Stimulated activated CD8-positive, alpha-beta memory T cell treated with anti-CD3 and anti-CD28 coated beads, Interleukin-4, amount 100 ng/mL, for 4 hours (primary cell): ENCODE measurements around the gene FPR3.
A peak's percentile ranks its signal among the peaks of the same experiment; 100 is the strongest.
"Not testable (repeated sequence)": the region's sequence is repeated elsewhere in the genome, so short reads cannot be mapped to it uniquely, and the experiment has no call there.

Source experiments
- DNase-seq, 2 donors: peaks; one replicate each; pipeline ENCODE4 v3.0.0-alpha.2; 2020; ENCODE audit warnings: low read depth in 2 of 2, low spot score in 1 of 2

The FPR3 gene

DNA sequence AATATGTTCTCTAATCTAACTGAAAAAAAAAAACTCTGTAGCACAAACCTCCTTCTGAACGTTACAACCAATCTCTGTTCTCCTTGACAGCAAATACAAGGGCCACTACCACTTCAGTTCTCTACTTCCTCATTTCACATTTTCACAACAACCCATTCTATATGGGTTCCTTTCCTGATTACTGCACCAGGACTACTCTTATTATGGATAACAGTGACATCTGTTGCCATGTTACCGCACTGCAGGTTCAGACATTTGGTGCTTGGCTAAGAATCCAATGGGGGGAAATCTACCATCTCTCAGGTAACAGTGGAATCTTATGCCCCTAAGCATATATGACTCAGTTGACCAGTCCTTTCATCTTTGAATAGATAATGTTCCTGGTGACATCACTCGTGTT lies 11.6 kb upstream of the FPR3 start:
- no peak for DNase-seq

DNA sequence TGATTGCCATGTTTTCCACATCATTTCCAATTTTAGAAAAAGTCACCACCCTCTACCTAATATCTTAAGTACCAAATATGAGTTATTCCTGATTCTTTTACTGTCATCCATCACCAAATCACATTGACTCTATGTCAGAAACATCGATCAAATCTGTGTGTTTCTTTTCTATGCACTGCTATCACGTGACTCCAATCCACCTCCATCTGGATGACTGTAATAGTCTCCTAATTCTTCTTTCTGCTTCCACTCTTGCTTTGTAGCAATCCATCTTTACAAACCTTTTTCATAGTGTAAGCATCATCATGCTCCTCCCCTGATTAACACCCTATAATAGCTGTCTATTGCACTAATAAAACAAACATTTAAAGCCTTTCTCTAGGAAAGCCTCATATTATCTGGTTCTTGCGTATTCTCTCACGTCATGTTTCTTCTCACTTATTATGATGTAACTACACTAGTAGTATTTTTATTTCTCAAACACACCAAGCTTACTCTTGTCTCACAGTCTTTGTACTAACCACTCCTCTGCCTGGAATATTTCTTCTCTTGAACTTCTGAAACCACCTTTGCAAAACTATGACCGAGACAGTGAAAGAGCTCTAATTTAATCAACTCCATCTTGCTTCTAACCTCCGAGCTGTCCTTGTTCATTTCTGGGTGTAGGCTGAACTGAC lies 10.7 kb upstream of the FPR3 start:
- DNase-seq: no peak

DNA sequence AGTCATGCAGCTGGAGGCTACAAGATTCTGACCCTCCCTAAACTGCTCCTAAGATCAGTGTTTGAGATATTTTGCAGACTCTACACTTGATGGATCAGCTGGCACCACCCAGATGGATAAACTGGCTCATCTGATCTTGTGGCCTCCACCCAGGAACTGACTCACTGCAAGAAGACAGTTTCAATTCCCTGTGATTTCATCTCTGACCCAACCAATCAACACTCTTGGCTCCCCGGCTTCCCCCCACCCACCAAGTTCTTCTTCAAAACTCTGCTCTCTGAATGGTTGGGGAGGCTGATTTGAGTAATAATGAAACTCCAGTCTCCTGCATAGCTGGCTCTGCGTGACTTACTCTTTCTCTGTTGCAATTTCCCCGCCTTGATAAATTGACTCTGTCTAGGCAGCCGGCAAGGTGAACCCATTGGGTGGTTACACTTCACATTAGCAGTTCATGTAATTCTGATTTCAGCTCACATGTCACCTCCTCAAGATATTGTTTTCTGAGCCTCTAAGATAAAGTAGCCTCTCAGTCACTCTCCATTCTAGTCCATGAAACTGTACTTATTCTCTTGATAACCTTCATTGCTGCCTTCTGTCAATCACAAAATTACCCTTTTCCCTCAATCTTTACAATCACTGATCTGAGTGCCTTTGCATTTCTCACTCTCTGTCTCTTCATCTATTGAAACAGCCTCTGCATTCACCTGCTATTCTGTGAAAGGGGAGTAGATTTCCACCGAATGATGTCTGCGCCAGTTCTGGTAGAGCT lies 9.9 kb upstream of the FPR3 start:
- peak in 1 of 2 donors; percentile 4 for DNase-seq

DNA sequence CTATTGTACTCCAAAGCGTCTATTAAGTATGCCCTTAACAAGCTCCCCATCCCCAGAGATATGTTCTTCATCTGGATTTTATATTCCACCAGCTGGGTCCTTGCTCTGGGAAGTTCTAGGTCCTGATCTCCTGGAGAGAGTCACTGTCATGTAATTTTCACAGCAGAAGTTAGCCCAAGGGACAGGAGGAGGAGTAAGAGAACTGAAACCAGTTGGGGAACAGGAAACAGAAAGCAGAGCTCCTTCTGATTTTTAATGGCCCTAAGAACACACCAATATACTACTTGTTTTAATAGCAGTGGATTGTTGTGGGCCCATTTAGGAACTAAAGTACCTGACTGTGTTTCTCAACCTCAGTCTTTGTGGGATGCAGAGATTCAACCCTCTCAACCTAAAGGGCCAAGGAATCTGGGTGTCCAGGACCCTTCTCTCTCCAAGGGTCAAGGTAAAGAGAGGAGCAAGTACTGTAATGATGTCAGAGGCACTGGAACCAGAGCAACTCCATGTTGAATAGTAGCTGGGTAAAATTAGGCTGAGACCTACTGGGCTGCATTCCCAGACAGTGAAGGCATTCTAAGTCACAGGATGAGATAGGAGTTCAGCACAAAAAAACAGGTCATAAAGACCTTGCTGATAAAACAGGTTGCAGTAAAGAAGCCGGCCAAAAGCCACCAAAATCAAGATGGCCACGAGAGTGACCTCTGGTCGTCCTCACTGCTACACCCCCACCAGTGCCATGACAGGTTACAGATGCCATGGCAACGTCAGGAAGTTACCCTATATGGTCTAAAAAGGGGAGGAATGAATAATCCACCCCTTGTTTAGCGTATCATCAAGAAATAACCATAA lies 8.1 kb upstream of the FPR3 start:
- no peak for DNase-seq

DNA sequence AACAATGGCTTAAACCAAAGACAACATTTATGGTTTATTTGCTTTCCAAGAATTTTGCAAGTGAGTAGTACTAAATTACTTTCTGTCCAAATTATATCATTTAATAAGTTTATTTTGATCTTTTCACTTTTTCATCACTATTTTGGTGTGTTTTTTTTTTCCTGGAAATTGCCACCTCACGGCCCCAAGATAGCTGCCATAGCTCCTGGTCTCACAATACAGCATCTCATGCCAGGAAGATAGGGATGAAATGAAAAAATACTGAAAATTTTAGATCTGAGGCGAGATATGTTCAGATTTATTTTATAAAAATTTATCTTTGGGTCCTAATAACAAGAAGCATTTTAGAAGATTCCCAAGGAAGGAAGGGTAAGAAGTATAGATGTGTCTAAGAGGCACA lies 6.9 kb upstream of the FPR3 start:
- DNase-seq: no peak

DNA sequence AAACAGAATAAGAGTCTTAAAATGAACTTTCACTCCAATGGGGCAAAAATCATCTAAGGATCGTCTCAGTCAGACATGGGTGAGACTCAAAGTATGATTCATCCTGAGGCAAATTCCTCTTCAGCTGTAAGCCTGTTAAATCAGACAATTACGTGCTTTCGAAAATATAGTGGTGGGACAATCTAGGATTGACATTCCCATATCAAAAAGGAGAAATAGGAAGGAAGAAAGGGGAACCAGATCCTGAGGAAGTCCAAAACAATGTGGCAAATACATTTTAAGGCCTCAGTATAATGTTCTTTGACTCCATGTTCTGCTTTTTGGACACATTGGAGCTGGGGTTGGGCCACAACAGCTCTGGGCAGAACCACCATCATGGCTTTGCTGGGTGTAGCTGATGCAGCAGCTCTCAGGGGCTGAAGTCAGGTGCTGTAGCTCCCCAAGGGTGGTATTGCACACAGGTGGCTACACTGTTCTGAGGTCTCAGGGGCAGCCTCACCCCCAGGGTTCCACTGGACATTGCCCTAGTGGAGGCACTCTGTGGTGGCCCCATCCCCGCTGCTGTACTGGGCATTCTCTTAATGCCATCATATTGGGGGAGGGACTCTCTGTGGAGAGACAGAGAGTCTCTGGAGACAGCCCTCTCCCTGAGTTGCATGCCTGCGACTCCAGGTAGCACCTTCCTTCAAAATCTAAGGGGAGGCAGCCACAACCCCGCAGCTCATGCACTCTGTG lies 5.7 kb upstream of the FPR3 start:
- no peak for DNase-seq

DNA sequence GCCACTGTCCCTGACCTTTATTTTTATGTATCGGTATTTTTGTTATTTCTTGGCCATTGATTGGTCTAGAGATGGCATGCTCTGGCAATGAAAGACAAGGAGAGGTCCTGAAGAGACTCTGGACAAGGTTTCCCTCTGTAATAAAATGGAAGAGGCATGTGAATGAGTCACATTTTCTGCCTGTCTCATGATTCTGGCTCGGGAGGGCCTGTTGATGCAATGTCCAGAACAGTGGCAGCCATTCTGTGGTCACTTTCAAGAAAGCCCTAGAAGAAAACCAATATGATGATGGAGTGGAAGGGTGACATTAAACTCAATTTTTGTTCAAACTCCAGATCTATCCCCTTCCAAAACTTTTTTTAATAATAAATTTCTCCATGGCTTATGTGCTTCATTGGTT lies 2.0 kb upstream of the FPR3 start:
- DNase-seq: no peak

DNA sequence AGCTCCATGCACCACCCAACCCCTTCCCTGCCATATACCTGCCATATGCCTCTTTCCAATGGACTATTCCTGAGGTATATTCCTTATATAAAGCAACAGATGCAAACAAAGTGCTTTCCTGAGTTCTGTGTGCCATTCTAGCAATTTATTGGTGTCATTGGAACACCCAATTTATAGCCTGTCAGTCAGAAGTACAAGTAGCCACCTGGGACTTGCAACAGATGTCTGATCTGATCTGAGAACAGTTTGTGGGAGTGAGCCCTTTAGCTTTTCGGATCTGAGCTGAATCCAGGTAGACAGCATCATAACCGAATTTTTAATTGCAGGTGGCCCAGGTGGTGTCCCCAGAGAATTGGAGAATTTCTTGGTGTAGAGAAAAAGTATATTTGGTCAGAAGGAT lies 963 bp upstream of the FPR3 start:
- no peak for DNase-seq

DNA sequence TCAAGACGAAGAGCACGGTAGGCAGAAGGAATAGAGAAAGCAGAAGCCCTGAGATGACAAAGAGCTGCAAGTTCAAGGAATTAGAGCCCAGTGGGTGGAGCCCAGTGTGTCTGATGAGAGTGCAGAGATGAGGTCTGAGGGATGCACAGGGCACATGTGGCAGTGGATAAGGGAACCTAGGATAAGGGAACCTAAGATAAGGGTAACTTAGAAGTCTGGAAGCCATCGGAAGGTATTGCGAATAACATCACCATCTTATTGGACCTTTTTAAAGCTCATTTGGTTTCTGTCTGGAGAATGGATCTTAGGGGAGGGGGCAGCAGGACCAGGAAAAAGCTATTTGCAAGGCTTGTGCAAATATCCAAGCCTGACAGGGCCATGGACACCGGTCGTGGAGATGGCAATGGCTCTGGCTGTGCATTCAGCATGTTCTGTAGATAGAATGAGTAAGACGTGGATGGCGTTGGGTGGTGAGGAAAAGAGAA lies 1.3 kb downstream of the FPR3 start:
- DNase-seq: no peak

DNA sequence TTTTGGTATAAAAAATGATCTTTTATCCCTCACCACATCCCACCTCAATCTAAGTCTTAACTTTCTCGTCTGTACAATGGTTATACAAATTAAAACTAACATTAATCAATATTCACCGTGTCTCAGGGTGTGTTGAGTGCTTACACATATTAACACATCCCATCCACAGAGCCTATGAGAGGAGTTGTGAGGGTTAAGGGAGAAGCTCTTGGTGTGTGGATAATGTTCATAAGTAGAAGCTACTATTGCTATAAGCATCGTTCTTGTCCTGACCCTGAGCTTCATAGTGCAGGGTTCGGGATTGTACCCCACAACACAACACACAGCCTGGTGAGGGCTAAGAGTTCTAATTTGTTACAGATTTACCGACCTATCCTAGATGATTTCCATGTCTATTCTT lies 2.5 kb downstream of the FPR3 start:
- DNase-seq: no peak

DNA sequence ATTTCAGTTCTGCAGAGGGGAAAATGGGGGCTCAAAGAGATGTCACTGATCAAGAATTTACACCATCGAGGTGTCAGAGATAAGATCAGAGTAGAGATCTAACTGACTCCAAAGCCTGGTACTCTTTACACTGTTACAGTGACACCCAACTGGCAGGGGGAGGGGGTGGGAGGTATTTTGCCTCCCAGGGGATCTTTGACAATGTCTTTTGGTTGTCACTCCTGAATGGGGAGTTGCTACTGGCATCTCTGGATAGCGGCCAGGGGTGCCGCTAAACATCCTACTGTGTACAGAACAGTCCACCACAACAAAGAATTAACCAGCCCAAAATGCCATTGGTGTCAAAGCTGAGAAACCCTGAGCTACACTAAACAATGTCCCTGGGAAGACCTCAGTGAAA lies 3.1 kb downstream of the FPR3 start:
- DNase-seq: no peak

DNA sequence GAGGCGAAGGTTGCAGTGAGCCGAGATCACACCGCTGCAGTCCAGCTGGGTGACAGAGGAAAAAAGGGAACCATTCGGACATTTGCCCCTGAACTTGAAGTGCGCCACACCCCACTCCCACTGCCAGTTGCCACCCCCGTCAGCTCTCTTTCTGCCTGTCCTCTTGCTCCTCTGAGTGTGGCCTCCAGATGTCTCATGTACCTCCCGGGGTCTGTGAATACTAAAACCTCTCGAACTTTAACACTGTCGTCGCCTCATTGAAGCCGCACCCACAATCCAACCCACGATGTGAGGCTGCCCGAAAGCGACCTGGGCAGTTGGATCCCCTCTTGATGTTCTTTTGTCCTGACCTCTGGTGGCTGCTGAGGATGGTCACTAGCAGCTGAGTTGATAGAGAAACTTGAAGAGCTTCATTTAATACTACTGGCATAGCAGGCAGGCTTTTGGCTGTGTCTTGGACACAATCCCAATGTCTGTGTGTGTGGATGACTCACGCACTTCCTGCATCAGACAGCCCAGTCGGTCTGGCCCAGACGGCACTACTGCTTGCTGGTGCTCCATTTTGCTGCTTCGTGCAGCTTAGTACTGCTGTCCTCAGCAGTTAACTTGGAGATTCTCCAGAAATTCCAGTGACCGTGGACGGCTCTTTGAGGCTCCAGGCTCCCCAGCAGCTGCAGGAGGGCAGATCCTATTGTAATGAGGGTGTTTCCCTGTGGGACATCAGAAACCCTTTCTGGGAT lies 4.2 kb downstream of the FPR3 start:
- DNase-seq: no peak

DNA sequence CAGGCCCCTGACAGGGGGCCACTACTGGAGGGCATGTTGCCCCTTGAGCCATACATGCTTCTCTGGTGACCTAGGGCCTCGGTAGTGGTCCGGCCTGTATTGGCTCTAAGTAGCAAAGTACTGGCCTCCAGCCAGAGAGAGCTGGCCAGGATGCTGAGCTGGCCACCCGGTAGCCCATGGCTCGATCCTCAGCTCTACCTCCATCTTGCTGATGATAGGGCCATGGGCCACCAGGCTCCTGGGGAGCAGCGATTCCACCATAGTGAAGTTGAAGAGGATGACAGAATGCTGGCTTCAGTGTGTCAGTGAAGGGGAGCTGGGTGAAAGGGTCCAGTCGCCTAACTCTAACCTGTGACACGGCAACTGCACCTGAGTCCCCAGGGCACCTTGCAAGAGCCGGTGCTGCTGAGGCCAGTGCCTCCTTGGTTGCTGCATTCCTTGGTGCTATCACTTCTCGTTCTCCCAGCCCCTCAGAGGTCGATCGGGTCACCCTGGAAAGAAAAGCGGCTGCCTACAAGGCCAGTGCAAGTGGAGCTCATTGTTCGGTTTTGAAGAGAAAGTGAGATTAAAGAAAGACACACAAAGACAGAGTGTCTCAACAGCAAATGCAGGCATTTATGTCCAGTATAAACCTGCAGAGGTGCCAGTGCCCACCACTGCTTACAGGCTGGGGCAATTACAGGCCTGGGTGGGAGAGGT lies 5.0 kb downstream of the FPR3 start:
- DNase-seq: no peak

DNA sequence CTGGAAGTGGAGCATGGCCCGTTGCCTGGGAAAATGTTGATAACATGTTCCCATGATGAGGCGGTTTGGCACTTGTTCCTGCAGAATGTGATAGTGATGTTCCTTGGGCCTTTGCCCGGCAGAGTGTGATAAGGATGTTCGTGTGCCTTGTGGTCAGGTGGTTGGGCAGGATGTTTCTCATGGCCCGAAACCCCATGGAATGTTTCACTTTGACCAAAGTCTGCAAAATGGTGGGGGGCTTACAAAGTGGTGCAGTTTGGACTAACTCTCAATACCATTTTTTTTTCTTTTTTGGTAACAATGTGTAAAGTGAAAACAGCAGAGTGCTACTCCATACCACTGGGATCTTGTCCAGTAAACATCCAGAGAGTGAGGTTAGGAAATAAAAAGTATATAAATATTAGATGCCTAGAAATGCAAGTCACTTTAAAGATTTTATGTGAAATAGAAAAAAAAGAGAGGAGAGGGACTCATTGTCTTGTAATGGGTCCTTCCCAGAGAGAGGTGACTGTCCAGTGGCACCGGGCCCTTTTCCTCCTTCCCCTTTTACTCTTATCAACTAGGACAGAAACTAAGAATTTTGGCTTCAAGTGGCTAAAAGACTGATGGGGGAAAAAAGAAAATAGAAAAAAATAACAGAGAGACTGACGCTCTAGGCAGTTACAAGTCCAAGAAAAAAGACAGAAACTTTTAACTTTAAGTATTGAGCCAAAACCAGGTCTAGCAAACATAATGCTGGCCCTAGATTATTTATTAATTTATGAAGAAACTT lies 5.7 kb downstream of the FPR3 start:
- no peak for DNase-seq

DNA sequence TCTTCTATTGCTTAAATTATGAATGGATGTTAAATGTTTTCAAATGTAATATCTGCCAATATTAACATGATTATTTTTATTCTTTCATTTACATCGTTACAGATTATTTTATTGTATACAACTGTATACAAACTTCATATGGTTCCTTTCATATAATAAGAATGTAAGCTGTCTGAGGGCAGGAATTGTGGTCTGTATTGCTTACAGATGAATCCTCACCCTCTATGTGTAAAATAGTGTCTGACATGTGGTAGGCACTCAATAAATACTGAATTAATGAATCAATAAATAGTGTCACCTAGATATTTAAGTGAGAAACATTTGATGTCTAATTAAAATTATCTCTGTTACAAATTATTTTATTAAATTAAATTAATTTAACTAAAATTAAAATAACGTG lies 7.8 kb downstream of the FPR3 start:
- no peak for DNase-seq

DNA sequence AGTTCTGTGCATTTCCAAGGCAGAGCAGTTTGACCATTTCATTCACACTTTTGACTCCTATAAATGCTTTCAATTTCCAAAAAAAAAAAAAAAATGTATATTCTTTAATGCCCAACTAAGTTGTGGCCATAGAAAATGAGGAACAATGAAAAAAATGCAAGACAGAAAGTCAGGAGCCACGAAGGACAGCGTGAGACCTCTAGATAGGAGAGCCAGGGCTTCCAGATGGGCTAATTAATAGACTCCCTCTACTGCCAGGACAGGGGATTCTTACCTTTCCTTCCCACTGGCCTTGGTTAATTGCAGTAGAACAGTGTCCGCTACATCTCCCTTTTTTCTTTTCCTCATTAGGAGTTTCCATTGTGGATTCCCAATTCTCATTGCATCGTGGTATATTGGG lies 8.6 kb downstream of the FPR3 start:
- no peak for DNase-seq

DNA sequence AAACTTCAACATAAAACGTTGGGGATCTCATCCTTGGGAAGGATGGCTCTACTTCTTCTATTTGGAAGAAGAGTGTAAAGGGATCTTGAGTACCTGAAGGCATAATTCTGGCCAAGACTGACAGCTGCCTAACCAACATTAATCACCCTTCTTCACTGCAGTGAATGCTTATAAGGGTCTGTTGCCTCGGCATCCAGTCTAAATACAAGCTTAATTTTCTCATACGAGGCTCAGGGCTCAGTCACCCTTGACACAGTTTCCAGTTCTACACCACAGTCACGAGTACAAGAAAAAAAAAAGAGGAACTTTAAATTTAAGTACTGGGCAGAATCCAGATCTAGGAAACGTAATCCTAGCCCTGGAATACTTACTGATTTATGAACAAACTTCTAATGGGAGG lies 9.0 kb downstream of the FPR3 start:
- no peak for DNase-seq

DNA sequence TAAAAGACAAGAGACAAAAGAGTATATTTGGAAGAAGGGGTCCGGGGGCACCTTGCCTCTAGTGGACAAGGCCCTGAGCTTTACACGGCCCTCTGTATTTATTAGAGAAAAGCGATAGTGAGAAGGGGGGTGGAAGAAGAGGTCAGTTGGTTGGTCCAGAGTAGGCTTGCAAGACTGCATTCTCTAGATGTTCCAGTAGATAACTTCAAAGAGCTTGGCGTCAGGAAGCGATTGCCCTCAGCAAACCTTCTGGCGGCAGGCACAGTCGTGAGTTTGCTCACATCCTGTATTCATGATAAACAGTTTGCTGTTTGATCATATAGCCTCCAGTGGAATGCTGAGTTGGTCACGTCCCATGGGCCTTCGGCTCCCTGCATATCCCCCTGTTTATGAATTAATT lies 9.8 kb downstream of the FPR3 start:
- not testable (repeated sequence) for DNase-seq

DNA sequence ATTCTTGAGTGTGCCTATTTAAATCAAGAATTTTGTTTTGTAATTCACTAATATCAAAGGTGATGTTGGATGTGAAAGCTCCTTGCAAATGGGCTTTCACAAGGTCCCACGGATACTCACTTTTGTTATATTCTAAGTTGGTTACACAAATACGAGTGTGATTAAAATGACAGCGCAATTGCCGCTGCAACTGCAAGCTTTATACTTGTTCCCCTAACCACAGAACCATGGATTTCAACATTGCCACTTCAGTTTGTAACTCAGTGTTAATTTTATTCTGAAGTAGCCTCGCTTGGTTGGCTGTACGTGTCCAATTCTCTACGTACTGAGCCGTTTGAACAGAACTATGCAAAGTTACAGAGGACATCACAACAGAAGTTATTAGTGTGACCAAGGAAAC lies 10.4 kb downstream of the FPR3 start:
- not testable (repeated sequence) for DNase-seq
